ENCODE measurements around the gene FES. TPM values are rescaled to one million over a fixed set of nuclear protein-coding genes. Genes with fewer than 3 reads are reported as not detected.

FES gene
- total and polyA plus RNA-seq, 2 of the 13 experiments (the other 11 are each of a cell fraction or from before 2014, with no cell fraction given) = 4.0 to 9.5 TPM

DNA sequence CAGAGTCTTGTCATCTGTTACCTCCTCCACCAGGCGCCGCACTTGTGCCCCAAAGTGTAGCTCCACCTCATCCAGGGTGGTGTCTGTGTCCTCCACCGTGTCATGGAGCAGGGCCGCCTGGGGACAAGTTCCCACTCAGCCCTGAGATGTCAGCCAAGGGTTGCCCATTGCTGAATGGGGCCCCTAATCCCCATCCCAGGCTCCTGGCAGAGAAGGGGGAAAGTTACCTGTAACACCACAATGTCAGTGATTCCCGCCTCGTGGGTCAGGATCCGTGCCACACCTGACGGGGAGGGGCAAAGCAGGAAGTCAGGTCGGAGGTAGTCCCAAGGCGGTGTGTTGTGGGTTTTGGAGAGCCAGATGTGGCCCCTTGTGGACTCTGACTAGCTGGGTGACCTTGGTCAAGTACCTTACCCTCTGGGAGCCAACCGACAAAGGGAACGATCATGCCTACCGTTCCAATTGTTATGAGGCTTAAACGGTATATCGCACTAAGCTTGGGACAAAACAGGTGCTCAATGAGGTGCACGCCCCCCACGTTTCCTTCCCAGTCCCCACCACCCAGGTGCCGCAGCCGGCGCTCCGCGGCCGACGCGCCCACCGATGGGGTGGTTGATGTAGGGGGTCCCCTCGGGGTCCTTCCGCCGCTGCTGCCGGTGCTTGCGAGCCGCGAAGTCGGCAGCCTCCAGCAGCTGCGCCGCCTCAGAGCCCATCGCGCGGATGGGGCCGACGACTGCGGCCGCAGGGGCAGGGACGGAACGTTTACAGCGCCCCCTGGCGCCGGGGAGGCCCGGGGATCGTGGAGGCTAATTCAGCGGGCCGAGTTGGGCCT lies 47.7 kb downstream of the FES start, which contains the start of gene HDDC3 (continued):
- TF ChIP-seq ZNF142 (CRISPR knock-in tag; IDR thresholded peaks at IDR 0.05) = peak; percentile 34; the same call in 1 of the 2 replicates
- TF ChIP-seq ZNF790 (CRISPR knock-in tag; IDR thresholded peaks at IDR 0.05; ENCODE audit: borderline replicate concordance) = peak; percentile 69; the same call in 1 of the 2 replicates
- TF ChIP-seq ZBTB10 (CRISPR knock-in tag; IDR thresholded peaks at IDR 0.05; ENCODE audit: borderline replicate concordance) = no peak
- TF ChIP-seq TBX3 (IDR thresholded peaks at IDR 0.05; ENCODE audit: borderline replicate concordance) = no peak
- TF ChIP-seq SATB2 (CRISPR knock-in tag; IDR thresholded peaks at IDR 0.05) = no peak
- TF ChIP-seq NFYC (CRISPR knock-in tag; IDR thresholded peaks at IDR 0.05) = no peak
- peak; percentile 92 for TF ChIP-seq ARID4A (CRISPR knock-in tag; IDR thresholded peaks at IDR 0.05; ENCODE audit: borderline replicate concordance)
- TF ChIP-seq ZNF558 (CRISPR knock-in tag; IDR thresholded peaks at IDR 0.05; ENCODE audit: borderline replicate concordance) = no peak
- TF ChIP-seq RAD21 (CRISPR knock-in tag; IDR thresholded peaks at IDR 0.05) = peak; percentile 52; the same call in 1 of the 2 replicates
- TF ChIP-seq SNRNP70 (IDR thresholded peaks at IDR 0.05; ENCODE audit: low read depth, low read length) = no peak
- peak; percentile 22; the same call in 1 of the 2 replicates for TF ChIP-seq TFE3 (CRISPR knock-in tag; IDR thresholded peaks at IDR 0.05)
- peak; percentile 78; the same call in 1 of the 2 replicates for TF ChIP-seq BRCA1 (CRISPR knock-in tag; IDR thresholded peaks at IDR 0.05)
- no peak for TF ChIP-seq SIX4 (CRISPR knock-in tag; IDR thresholded peaks at IDR 0.05)
- peak; percentile 58; the same call in 1 of the 2 replicates for TF ChIP-seq ZMAT3 (CRISPR knock-in tag; conservative IDR thresholded peaks at IDR 0.05)

Measured in HepG2 (cell line).